ENCODE data around the gene MAPRE2.

The MAPRE2 gene

DNA sequence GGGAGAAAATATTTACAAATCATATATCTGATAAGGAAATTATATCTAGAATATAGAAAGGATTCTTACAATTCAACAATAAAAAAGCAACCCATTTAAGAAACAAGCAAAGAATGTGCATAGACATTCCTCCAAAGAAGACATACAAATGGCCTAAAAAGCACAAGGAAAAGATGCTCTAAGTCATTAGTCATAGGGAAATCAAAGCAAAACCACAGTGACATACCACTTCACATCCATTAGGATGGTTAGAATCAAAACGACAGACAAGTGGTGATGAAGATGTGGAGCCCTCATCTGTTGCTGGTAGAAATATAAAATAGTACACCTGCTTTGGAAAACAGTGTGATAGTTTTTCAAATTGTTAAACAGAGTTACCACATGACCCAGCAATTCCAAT lies 48.2 kb downstream of the MAPRE2 start:
- Histone ChIP-seq H3K36me3 (replicated peaks; ENCODE audit: low read depth, low read length) (peaks cover 33% of the 10 kb centered on the region), H3K27ac (ENCODE audit: low read length) (no peak overlapping the region), H3K4me2 (ENCODE audit: low read length) (no peak overlapping the region), H2AFZ (ENCODE audit: low read depth, low read length) (no peak overlapping the region), H4K20me1 (ENCODE audit: insufficient read depth, low read length) (peaks cover 39% of the 10 kb centered on the region; the same call in 1 of the 2 replicates), H3K27me3 (ENCODE audit: low read depth, low read length) (no peaks in the 10 kb centered on the region), H3K9me3 (ENCODE audit: insufficient read depth, low read length) (no peaks in the 10 kb centered on the region), H3K9ac (ENCODE audit: low read length) (no peak overlapping the region), H3K79me2 (ENCODE audit: low read length) (peaks cover 40% of the 10 kb centered on the region), H3K4me1 (ENCODE audit: low read length) (no peaks in the 10 kb centered on the region), H3K4me3 (ENCODE audit: low read length) (no peak overlapping the region)
- TF ChIP-seq EZH2phosphoT487 (IDR thresholded peaks at IDR 0.05; ENCODE audit: low read depth) (no peak), CTCF (IDR thresholded peaks at IDR 0.05; ENCODE audit: low read depth, low read length) (no peak)

- peaks cover 40% of the 10 kb centered on the region for H3K79me2 ChIP-seq (ENCODE audit: low read length)
- peaks cover 33% of the 10 kb centered on the region; the same call in 1 of the 2 replicates for H4K20me1 ChIP-seq (ENCODE audit: insufficient read depth, low read length)
- no peak overlapping the region for H3K4me3 ChIP-seq (ENCODE audit: low read length)
- H3K27me3 ChIP-seq (ENCODE audit: low read depth, low read length): no peaks in the 10 kb centered on the region
- H2AFZ ChIP-seq (ENCODE audit: low read depth, low read length): no peak overlapping the region
- peaks cover 6% of the 10 kb centered on the region for H3K4me1 ChIP-seq (ENCODE audit: low read length)
- TF ChIP-seq EZH2phosphoT487 (IDR thresholded peaks at IDR 0.05; ENCODE audit: low read depth): no peak
- TF ChIP-seq CTCF (IDR thresholded peaks at IDR 0.05; ENCODE audit: low read depth, low read length): no peak
- no peak overlapping the region for H3K9ac ChIP-seq (ENCODE audit: low read length)
- no peaks in the 10 kb centered on the region for H3K9me3 ChIP-seq (ENCODE audit: insufficient read depth, low read length)
- no peak overlapping the region for H3K27ac ChIP-seq (ENCODE audit: low read length)
- peaks cover 33% of the 10 kb centered on the region for H3K36me3 ChIP-seq (replicated peaks; ENCODE audit: low read depth, low read length)
- H3K4me2 ChIP-seq (ENCODE audit: low read length): no peak overlapping the region
Observed at GRCh38 chr18:35089891-35090550, 48.8 kb downstream of the MAPRE2 start.

GRCh38 chr18:35091841-35092240 lies 50.6 kb downstream of the MAPRE2 start:
- no peak overlapping the region for H3K9ac ChIP-seq (ENCODE audit: low read length)
- no peaks in the 10 kb centered on the region for H3K9me3 ChIP-seq (ENCODE audit: insufficient read depth, low read length)
- no peak overlapping the region for H3K27ac ChIP-seq (ENCODE audit: low read length)
- H3K36me3 ChIP-seq (replicated peaks; ENCODE audit: low read depth, low read length): peaks cover 28% of the 10 kb centered on the region
- no peak overlapping the region for H2AFZ ChIP-seq (ENCODE audit: low read depth, low read length)
- peaks cover 37% of the 10 kb centered on the region for H4K20me1 ChIP-seq (ENCODE audit: insufficient read depth, low read length)
- H3K4me1 ChIP-seq (ENCODE audit: low read length): peaks cover 20% of the 10 kb centered on the region
- H3K79me2 ChIP-seq (ENCODE audit: low read length): peaks cover 38% of the 10 kb centered on the region
- H3K4me2 ChIP-seq (ENCODE audit: low read length): no peak overlapping the region
- H3K4me3 ChIP-seq (ENCODE audit: low read length): no peak overlapping the region
- TF ChIP-seq EZH2phosphoT487 (IDR thresholded peaks at IDR 0.05; ENCODE audit: low read depth) (no peak), CTCF (IDR thresholded peaks at IDR 0.05; ENCODE audit: low read depth, low read length) (no peak)
- no peaks in the 10 kb centered on the region for H3K27me3 ChIP-seq (ENCODE audit: low read depth, low read length)

GRCh38 chr18:35095983-35096676 lies 54.9 kb downstream of the MAPRE2 start:
- Histone ChIP-seq H3K4me1 (ENCODE audit: low read length) (peaks cover 20% of the 10 kb centered on the region), H3K79me2 (ENCODE audit: low read length) (peaks cover 32% of the 10 kb centered on the region), H3K27me3 (ENCODE audit: low read depth, low read length) (no peaks in the 10 kb centered on the region), H3K9me3 (ENCODE audit: insufficient read depth, low read length) (no peaks in the 10 kb centered on the region), H4K20me1 (ENCODE audit: insufficient read depth, low read length) (peaks cover 23% of the 10 kb centered on the region), H3K4me3 (ENCODE audit: low read length) (0 out of 2 replicates have a peak overlapping the region, but pooled peaks have one; percentile 3), H3K4me2 (ENCODE audit: low read length) (peak overlapping the region; percentile 40), H3K27ac (ENCODE audit: low read length) (peak overlapping the region; percentile 43), H2AFZ (ENCODE audit: low read depth, low read length) (no peak overlapping the region), H3K36me3 (replicated peaks; ENCODE audit: low read depth, low read length) (peaks cover 37% of the 10 kb centered on the region), H3K9ac (ENCODE audit: low read length) (0 out of 2 replicates have a peak overlapping the region, but pooled peaks have one; percentile 6)
- TF ChIP-seq EZH2phosphoT487 (IDR thresholded peaks at IDR 0.05; ENCODE audit: low read depth) (no peak), CTCF (IDR thresholded peaks at IDR 0.05; ENCODE audit: low read depth, low read length) (no peak)
